ENCODE data around the gene STX3. TPM values are rescaled to one million over a fixed set of nuclear protein-coding genes. Genes with fewer than 3 reads are reported as not detected.
A peak's percentile ranks its signal among the peaks of the same experiment; 100 is the strongest.

The STX3 gene
- total and polyA plus RNA-seq, 2 donors (not counting 3 experiments of a cell fraction or from before 2014, with no cell fraction given): 40.3 to 49.7 TPM

DNA sequence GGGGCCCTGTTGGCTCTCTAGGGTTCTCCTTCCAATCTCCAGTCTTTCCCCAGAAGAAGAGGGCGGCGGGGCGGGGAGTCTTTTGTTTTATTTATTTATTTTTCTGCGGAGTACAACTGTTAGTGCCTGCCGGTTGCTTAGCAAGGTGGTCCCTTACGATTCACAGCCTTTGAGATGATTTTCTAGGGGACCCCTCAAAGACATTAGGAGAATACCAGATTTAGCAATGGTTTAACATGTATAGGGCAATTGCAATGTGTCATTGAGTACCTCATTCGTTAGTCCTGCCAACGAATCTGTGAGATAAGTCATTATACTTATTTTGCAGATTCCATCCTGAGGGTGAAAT is 55.7 kb downstream of the STX3 start:
- Histone ChIP-seq H3K36me3 (ENCODE audit: control insufficient read depth in 2 of 2, extremely low read depth in 1 of 2, insufficient read depth in 2 of 2, low read length in 2 of 2) (peaks cover 4 to 6% of the 10 kb centered on the region in 2 experiments), H4K20me1 (replicated peaks; ENCODE audit: control insufficient read depth, extremely low read depth, insufficient read depth, low read length) (no peaks in the 10 kb centered on the region), H3K4me2 (ENCODE audit: insufficient read depth, low read length) (peak overlapping the region; percentile 61), H3K27me3 (ENCODE audit: control insufficient read depth in 2 of 2, insufficient read depth in 2 of 2, low read length in 2 of 2) (no peaks in the 10 kb centered on the region), H3K9me1 (replicated peaks; ENCODE audit: control insufficient read depth, extremely low read depth, insufficient read depth, low read length) (no peaks in the 10 kb centered on the region), H3K9me3 (replicated peaks; ENCODE audit: control insufficient read depth, insufficient read depth, low read length) (no peaks in the 10 kb centered on the region), H3K4me1 (ENCODE audit: control insufficient read depth, extremely low read depth, insufficient read depth, low read length) (peaks cover 6% of the 10 kb centered on the region), H2AFZ (ENCODE audit: low read depth, low read length) (peak overlapping the region; percentile 81), H3K27ac (ENCODE audit: insufficient read depth, low read depth, low read length) (peak overlapping the region; percentile 38), H3K4me3 (replicated peaks in 1 of 3; ENCODE audit: insufficient read depth in 1 of 3, low read depth in 1 of 3, low read length in 3 of 3) (peak overlapping the region; percentile 69 to 79 (median 74)), H3K9ac (replicated peaks; ENCODE audit: extremely low read depth, insufficient read depth, low read length) (peak overlapping the region; percentile 86), H3K79me2 (ENCODE audit: control insufficient read depth, insufficient read depth, low read length) (peaks cover 8% of the 10 kb centered on the region)
- TF ChIP-seq POLR2AphosphoS5 (IDR thresholded peaks at IDR 0.05; ENCODE audit: insufficient read depth, low read depth, low read length): no peak
- peak; percentile 4 for TF ChIP-seq POLR2A (IDR thresholded peaks at IDR 0.05; ENCODE audit: low read depth, low read length)
- BruUV-seq (replicated peaks): TSS peak; percentile 33
- ChIA-PET POLR2A (interaction anchor here (1.2 kb wide), 1 partner anchor 9 kb away, joined by 3 read pairs; no protein-coding TSS in a partner anchor), CTCF (interaction anchor here (0.8 to 5.1 kb wide), 6 partner anchors 25 to 440 kb away, joined by 3 to 32 read pairs (median 4); partner anchors contain the start of gene STX3)
- DNase-seq (ENCODE audit: low read depth, low spot score): no peak
- no peak for FAIRE-seq
- intact Hi-C loops (cut with micrococcal nuclease) (loop anchor here (2.0 kb wide), 1 partner anchor 56 kb away; the partner anchor contains the start of gene STX3), dilution Hi-C loops (cut with MboI; ENCODE audit: extremely low pct_ligation_motif_present, low sequenced_read_pairs) (no loop called here)

DNA sequence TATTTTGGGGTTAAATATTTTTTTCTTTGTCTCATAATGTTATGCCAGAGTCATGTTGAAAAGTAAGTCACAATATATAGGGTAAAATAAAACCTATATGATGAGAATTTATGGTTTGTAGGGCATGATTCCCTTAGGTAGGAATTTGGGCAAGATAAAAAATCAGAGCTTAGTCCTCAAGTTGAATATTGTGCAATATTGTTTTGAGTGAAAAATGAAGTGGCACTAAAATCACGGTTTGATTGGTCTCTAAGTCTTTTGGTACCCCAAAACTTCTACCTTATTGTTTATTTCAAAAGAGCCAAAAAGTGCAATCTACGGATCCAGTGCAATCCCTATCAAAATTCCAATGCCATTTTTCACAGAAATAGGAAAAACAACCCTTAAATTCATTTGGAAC is 57.0 kb downstream of the STX3 start:
- no peak overlapping the region for H2AFZ ChIP-seq (ENCODE audit: low read depth, low read length)
- no peaks in the 10 kb centered on the region for H3K27me3 ChIP-seq (ENCODE audit: control insufficient read depth in 2 of 2, insufficient read depth in 2 of 2, low read length in 2 of 2)
- TF ChIP-seq GATA2 (IDR thresholded peaks at IDR 0.05; ENCODE audit: insufficient read depth, insufficient read length, low read depth, low read length) (no peak), EZH2 (IDR thresholded peaks at IDR 0.05; ENCODE audit: borderline replicate concordance, low read depth, low read length, severe bottlenecking) (no peak), JUN (IDR thresholded peaks at IDR 0.05; ENCODE audit: borderline replicate concordance, insufficient read depth, insufficient read length, low read depth) (no peak), MYC (IDR thresholded peaks at IDR 0.05; ENCODE audit: low read depth, low read length) (no peak), POLR2AphosphoS5 (IDR thresholded peaks at IDR 0.05; ENCODE audit: insufficient read depth, low read depth, low read length) (no peak)
- TF ChIP-seq, protein P1, sequence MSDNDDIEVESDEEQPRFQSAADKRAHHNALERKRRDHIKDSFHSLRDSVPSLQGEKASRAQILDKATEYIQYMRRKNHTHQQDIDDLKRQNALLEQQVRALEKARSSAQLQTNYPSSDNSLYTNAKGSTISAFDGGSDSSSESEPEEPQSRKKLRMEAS (IDR thresholded peaks at IDR 0.05; ENCODE audit: insufficient read depth, insufficient read length): no peak
- TF ChIP-seq, protein P2, sequence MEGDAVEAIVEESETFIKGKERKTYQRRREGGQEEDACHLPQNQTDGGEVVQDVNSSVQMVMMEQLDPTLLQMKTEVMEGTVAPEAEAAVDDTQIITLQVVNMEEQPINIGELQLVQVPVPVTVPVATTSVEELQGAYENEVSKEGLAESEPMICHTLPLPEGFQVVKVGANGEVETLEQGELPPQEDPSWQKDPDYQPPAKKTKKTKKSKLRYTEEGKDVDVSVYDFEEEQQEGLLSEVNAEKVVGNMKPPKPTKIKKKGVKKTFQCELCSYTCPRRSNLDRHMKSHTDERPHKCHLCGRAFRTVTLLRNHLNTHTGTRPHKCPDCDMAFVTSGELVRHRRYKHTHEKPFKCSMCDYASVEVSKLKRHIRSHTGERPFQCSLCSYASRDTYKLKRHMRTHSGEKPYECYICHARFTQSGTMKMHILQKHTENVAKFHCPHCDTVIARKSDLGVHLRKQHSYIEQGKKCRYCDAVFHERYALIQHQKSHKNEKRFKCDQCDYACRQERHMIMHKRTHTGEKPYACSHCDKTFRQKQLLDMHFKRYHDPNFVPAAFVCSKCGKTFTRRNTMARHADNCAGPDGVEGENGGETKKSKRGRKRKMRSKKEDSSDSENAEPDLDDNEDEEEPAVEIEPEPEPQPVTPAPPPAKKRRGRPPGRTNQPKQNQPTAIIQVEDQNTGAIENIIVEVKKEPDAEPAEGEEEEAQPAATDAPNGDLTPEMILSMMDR (IDR thresholded peaks at IDR 0.05; ENCODE audit: extremely low read depth in 1 of 2, insufficient read depth in 1 of 2, low read depth in 1 of 2, low read length in 2 of 2): no peak
- no peak overlapping the region for H3K27ac ChIP-seq (ENCODE audit: insufficient read depth, low read depth, low read length)
- no peaks in the 10 kb centered on the region for H3K36me3 ChIP-seq (ENCODE audit: control insufficient read depth in 2 of 2, extremely low read depth in 1 of 2, insufficient read depth in 2 of 2, low read length in 2 of 2)
- no peak for FAIRE-seq
- dilution Hi-C loops (cut with MboI; ENCODE audit: extremely low pct_ligation_motif_present, low sequenced_read_pairs): no loop called here
- H3K9me3 ChIP-seq (replicated peaks; ENCODE audit: control insufficient read depth, insufficient read depth, low read length): no peaks in the 10 kb centered on the region
- no peak overlapping the region for H3K4me2 ChIP-seq (ENCODE audit: insufficient read depth, low read length)
- ChIA-PET CTCF (no interaction called here), POLR2A (no interaction called here)
- no peak overlapping the region for H3K9ac ChIP-seq (replicated peaks; ENCODE audit: extremely low read depth, insufficient read depth, low read length)
- intact Hi-C loops (cut with micrococcal nuclease): no loop called here
- DNase-seq (ENCODE audit: low read depth, low spot score): no peak
- H3K4me3 ChIP-seq (replicated peaks in 1 of 3; ENCODE audit: insufficient read depth in 1 of 3, low read depth in 1 of 3, low read length in 3 of 3): no peak overlapping the region
- peaks cover 6% of the 10 kb centered on the region for H3K4me1 ChIP-seq (ENCODE audit: control insufficient read depth, extremely low read depth, insufficient read depth, low read length)
- no TSS peak for BruUV-seq (replicated peaks)
- H4K20me1 ChIP-seq (replicated peaks; ENCODE audit: control insufficient read depth, extremely low read depth, insufficient read depth, low read length): no peaks in the 10 kb centered on the region
- H3K9me1 ChIP-seq (replicated peaks; ENCODE audit: control insufficient read depth, extremely low read depth, insufficient read depth, low read length): no peaks in the 10 kb centered on the region
- peaks cover 8% of the 10 kb centered on the region for H3K79me2 ChIP-seq (ENCODE audit: control insufficient read depth, insufficient read depth, low read length)
